Measurements from ENCODE around the gene ARL10.
A peak's percentile ranks its signal among the peaks of the same experiment; 100 is the strongest.

Gene ARL10

GRCh38 chr5:176362233-176362490 is 3.1 kb upstream of the ARL10 start:
- TF ChIP-seq CTCF (conservative IDR thresholded peaks at IDR 0.05; ENCODE audit: low read depth, low read length): no peak
- peak overlapping the region; percentile 94 for H3K4me3 ChIP-seq (ENCODE audit: low read length)

GRCh38 chr5:176364765-176365350 is 429 bp upstream of the ARL10 start:
- no peak for DNase-seq (ENCODE audit: low read depth)
- H3K4me3 ChIP-seq (ENCODE audit: low read length): peak overlapping the region; percentile 56
- TF ChIP-seq CTCF (conservative IDR thresholded peaks at IDR 0.05; ENCODE audit: low read depth, low read length): no peak

More at GRCh38 chr5:176362233-176362490, 3.1 kb upstream of the ARL10 start:
- no peak for DNase-seq (ENCODE audit: low read depth)

- no peak for DNase-seq (ENCODE audit: low read depth)
- TF ChIP-seq CTCF (conservative IDR thresholded peaks at IDR 0.05; ENCODE audit: low read depth, low read length): no peak
- peak overlapping the region; percentile 56 for H3K4me3 ChIP-seq (ENCODE audit: low read length)
Observed at GRCh38 chr5:176366232-176366894, 1.1 kb downstream of the ARL10 start.

GRCh38 chr5:176368726-176369125 is 3.4 kb downstream of the ARL10 start:
- DNase-seq (ENCODE audit: low read depth): no peak
- TF ChIP-seq CTCF (conservative IDR thresholded peaks at IDR 0.05; ENCODE audit: low read depth, low read length): no peak
- no peak overlapping the region for H3K4me3 ChIP-seq (ENCODE audit: low read length)

GRCh38 chr5:176369934-176370711 is 4.8 kb downstream of the ARL10 start:
- no peak overlapping the region for H3K4me3 ChIP-seq (ENCODE audit: low read length)
- DNase-seq (ENCODE audit: low read depth): no peak
- TF ChIP-seq CTCF (conservative IDR thresholded peaks at IDR 0.05; ENCODE audit: low read depth, low read length): no peak

GRCh38 chr5:176371621-176372539 is 6.6 kb downstream of the ARL10 start:
- H3K4me3 ChIP-seq (ENCODE audit: low read length): no peak overlapping the region
- no peak for TF ChIP-seq CTCF (conservative IDR thresholded peaks at IDR 0.05; ENCODE audit: low read depth, low read length)
- DNase-seq (ENCODE audit: low read depth): no peak

Measured in retinal pigment epithelial cell (primary cell).